ENCODE data around the gene TICRR.
A peak's percentile ranks its signal among the peaks of the same experiment; 100 is the strongest.

Gene TICRR

DNA sequence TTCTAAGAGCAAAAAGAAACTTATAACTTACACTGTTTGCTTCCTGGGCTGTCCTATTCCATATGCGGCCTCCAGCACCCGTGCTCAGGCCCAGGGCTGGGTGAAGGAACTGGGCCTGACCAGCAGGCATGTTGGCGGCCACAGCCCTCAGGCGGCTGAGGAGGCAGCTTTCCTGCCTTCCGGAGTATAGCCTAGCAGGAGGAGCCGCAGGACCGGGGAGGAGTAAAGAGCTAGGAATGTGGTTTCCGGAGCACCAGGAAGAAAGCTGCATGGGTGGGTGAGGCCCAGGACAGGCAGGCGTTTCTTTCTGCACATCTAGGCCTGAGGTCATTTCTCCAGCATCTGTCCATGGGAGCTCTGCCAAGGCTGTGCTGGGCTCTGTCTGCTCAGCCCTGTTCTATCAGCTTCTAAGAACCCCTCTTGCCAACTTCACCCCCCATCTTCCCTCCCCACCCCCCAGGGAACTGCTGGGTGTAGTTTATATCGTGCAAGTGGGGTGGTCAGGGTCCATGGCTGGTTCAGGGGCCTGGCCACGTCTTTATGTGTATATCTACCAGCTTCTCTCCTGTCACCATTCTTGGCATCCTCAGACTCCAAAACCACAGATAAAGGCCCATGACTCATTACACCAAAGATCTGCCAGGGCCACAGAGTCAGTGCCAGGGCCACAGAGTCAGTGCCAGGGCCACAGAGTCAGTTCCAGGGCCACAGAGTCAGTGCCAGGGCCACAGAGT, 87.8 kb downstream of the TICRR start:
- ChIA-PET POLR2A (interaction anchor here (1.2 kb wide), 1 partner anchor 10 kb away, joined by 4 read pairs; no protein-coding TSS in a partner anchor), CTCF (interaction anchor here (1.3 to 2.5 kb wide), 3 partner anchors 9 to 16 kb away, joined by 4 to 17 read pairs (median 7); no protein-coding TSS in a partner anchor)
- TF ChIP-seq FOXM1 (IDR thresholded peaks at IDR 0.05; ENCODE audit: borderline replicate concordance) (no peak), ARNT (IDR thresholded peaks at IDR 0.05) (no peak), FOXA1 (IDR thresholded peaks at IDR 0.05) (no peak), HDGF (IDR thresholded peaks at IDR 0.05; ENCODE audit: borderline replicate concordance) (no peak), BHLHE40 (IDR thresholded peaks at IDR 0.05; ENCODE audit: borderline replicate concordance) (no peak), ZNF384 (IDR thresholded peaks at IDR 0.05) (no peak), NFRKB (IDR thresholded peaks at IDR 0.05) (no peak)
- no peak for DNase-seq (ENCODE audit: extremely low spot score)

DNA sequence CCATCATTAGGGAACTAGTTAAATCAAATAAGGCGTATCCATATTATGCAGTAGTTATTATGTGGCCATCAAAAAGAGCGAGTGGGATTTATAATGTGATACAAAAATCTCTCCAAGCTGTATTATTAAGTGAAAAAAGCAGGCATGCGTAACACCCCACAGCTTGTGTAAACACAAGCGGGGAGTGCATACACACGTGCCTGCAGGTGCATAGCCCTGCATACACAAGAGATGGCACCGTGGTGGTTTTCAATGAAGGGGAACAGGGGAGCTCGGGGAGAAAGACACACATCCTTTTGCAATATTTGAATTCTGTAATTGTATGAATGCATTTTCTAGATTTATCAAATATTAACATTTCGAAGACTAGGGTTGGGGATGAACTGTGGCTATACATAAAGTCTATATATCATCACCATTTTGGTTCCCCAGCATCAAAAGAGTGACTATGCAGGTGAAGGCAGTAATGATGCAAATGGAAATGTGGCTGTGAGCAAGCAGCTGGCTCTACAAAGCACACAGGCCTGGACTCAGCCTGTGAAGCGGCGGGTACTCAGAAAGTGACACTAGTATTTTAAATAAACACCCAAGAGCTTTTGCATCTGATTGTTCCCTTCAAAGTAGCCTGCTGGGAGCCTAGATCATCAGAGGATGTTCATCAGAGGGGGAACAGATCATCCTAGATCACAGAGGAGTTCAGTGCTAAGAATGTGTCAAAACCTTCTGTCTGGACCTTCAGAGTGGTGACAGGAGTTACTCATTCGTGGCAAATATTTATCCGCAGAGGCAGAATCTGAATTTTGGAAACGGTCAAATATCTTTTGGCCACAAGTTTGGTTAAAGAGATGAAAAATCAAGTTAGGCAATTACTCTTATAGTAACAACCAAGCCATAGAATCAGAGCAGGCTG, 89.4 kb downstream of the TICRR start:
- ChIA-PET CTCF (interaction anchor here (1.0 to 2.0 kb wide), 2 partner anchors 9 to 18 kb away, joined by 3 to 7 read pairs; no protein-coding TSS in a partner anchor), POLR2A (interaction anchor here (0.8 to 2.6 kb wide), 6 partner anchors 10 to 96 kb away, joined by 3 to 8 read pairs (median 4); partner anchors contain the start of gene TICRR)
- no peak for TF ChIP-seq HDGF (IDR thresholded peaks at IDR 0.05; ENCODE audit: borderline replicate concordance)
- TF ChIP-seq SP1 (IDR thresholded peaks at IDR 0.05): no peak
- TF ChIP-seq TARDBP (IDR thresholded peaks at IDR 0.05): no peak
- TF ChIP-seq ZNF384 (IDR thresholded peaks at IDR 0.05): no peak
- TF ChIP-seq CTBP1 (IDR thresholded peaks at IDR 0.05; ENCODE audit: borderline replicate concordance): no peak
- TF ChIP-seq FOXM1 (IDR thresholded peaks at IDR 0.05; ENCODE audit: borderline replicate concordance): no peak
- no peak for TF ChIP-seq NFRKB (IDR thresholded peaks at IDR 0.05)
- no peak for TF ChIP-seq LEF1 (IDR thresholded peaks at IDR 0.05; ENCODE audit: borderline replicate concordance)
- DNase-seq (ENCODE audit: extremely low spot score): peak; percentile 10

DNA sequence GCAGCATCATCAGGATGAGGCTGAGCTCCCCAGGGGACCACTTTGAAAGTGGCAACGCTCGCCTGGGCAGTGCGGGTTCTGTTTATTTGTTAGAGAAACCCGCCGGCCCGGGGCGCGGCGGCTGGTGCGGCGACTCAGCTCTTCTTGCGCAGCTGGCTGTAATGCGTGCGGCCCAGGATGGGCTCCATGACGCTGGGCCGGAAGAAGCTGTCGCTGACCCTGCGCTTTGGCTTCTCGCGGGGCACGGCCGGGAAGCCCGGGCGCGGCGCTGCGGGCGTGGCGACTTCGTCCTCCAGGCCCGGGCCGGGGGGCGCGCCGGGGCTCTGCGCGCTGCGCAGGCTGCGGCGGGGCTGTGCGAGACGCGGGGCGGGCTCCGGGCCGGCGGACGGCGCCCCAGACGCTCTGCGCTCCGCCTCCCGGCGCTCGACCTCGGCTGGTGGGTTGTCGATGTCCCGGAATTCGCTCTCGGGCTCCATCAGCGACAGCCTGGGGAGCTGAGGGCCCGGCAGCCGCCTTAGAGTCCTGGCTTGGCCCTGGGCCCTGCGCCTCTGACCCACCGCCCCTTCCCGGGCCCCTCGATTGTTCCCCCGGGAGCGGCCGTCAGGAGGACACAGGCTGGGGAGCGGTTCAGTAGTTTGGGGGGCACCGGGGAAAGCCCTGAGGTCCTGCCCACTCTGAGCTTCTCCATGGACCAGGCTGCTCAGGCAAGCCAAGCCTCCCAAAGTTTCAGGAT, 90.3 kb downstream of the TICRR start:
- ChIA-PET CTCF (interaction anchor here (1.4 to 2.0 kb wide), 2 partner anchors 8 to 18 kb away, joined by 5 to 7 read pairs; no protein-coding TSS in a partner anchor), POLR2A (interaction anchor here (0.6 to 2.6 kb wide), 9 partner anchors 9 to 95 kb away, joined by 3 to 8 read pairs (median 4); partner anchors contain the start of gene TICRR)
- TF ChIP-seq FOXM1 (IDR thresholded peaks at IDR 0.05; ENCODE audit: borderline replicate concordance) (0 out of 2 replicates have a peak, but pooled peaks have one; percentile 52), SP1 (IDR thresholded peaks at IDR 0.05) (no peak), ARNT (IDR thresholded peaks at IDR 0.05) (0 out of 2 replicates have a peak, but pooled peaks have one; percentile 13)
- DNase-seq (ENCODE audit: extremely low spot score): peak; percentile 72

DNA sequence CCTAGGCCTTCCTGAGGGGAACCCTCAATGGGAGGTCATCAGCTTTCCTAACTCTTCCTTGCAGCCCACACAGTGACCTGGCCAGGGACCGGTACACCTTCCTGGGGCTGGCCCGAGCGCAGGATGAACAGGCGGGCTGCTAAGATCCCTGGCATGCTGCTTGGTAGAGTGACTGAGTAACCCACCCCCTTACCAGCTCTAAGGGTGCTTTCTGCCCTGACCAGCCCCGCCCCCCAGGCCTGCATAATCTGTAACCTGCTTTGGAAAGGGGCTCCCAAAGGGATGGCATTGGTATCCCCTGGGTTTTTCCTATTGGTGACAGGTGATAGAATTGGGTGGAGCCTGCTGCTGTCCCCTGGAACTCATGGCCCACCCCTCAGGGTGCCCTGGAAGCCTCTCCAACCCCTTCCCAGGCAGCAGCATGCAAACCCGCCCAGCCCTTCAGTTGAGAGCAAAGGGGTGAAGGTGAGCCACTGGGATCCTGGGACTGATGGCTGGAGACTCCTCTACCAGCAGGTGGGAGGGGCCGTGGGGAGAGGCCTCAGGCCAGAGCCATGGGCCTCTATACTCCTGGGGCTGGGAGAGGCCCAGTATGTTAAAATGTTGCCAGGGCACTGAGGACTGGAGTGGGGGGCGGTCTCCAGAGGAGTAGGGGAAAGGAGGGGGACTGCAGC, 91.1 kb downstream of the TICRR start:
- CTCF ChIA-PET: interaction anchor here (1.4 kb wide), 1 partner anchor 19 kb away, joined by 5 read pairs; no protein-coding TSS in a partner anchor
- POLR2A ChIA-PET: interaction anchor here (0.7 to 2.6 kb wide), 5 partner anchors 8 to 74 kb away, joined by 3 to 8 read pairs (median 4); no protein-coding TSS in a partner anchor
- TF ChIP-seq BHLHE40 (IDR thresholded peaks at IDR 0.05; ENCODE audit: borderline replicate concordance): no peak
- TF ChIP-seq ARNT (IDR thresholded peaks at IDR 0.05): no peak
- TF ChIP-seq FOXM1 (IDR thresholded peaks at IDR 0.05; ENCODE audit: borderline replicate concordance): no peak
- TF ChIP-seq SUZ12 (IDR thresholded peaks at IDR 0.05): no peak
- no peak for TF ChIP-seq SP1 (IDR thresholded peaks at IDR 0.05)
- no peak for TF ChIP-seq ZNF384 (IDR thresholded peaks at IDR 0.05)
- no peak for TF ChIP-seq CTBP1 (IDR thresholded peaks at IDR 0.05; ENCODE audit: borderline replicate concordance)
- no peak for TF ChIP-seq L3MBTL2 (conservative IDR thresholded peaks at IDR 0.05)
- TF ChIP-seq, protein P1, sequence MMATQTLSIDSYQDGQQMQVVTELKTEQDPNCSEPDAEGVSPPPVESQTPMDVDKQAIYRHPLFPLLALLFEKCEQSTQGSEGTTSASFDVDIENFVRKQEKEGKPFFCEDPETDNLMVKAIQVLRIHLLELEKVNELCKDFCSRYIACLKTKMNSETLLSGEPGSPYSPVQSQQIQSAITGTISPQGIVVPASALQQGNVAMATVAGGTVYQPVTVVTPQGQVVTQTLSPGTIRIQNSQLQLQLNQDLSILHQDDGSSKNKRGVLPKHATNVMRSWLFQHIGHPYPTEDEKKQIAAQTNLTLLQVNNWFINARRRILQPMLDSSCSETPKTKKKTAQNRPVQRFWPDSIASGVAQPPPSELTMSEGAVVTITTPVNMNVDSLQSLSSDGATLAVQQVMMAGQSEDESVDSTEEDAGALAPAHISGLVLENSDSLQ (IDR thresholded peaks at IDR 0.05): no peak
- no peak for TF ChIP-seq FOXA1 (IDR thresholded peaks at IDR 0.05)
- no peak for TF ChIP-seq FOXK2 (IDR thresholded peaks at IDR 0.05)
- no peak for TF ChIP-seq HDGF (IDR thresholded peaks at IDR 0.05; ENCODE audit: borderline replicate concordance)
- TF ChIP-seq ELF4 (IDR thresholded peaks at IDR 0.05): no peak
- TF ChIP-seq TARDBP (IDR thresholded peaks at IDR 0.05): no peak
- peak; percentile 13 for DNase-seq (ENCODE audit: extremely low spot score)

DNA sequence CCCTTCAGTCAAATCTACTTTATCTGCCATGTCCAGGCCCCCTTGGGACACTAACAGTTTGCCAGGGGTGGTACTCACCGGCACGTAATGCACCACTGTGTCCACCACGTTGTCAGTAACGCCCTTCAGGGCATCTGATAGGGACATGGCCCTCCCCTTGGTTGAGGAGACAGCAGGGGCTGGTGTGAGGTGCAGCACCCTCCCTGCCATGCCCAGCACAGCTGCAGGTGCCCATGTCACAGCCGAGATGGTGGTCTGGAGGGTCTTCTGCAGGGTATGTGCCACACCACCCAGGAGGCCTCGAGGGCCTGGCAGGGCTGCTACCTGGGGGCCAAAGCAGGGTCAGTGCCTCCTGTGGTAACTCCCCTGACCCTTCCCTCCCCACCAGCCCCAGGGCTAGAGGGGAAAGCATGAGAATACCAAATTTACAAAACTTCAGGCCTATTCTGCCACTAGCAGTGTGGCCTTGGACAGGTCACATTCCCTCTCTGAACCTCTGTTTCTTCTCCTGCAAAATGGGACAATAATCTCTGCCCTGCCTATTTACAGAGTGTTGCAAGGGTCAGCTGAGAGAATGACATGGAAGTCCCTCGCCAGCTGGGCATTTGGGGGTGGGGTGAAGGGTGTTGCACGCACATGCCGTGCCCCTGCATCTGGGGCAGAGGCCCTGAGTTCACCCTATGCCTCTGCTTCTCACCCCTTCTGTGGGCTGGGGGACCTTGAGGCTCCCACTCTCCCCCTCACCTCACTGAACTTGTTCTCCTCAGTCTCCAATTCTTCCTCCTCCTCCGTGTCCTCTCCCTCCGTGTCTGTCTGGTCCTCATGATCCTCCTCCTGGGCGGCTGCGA, 91.8 kb downstream of the TICRR start:
- TF ChIP-seq FOXM1 (IDR thresholded peaks at IDR 0.05; ENCODE audit: borderline replicate concordance) (no peak), NFRKB (IDR thresholded peaks at IDR 0.05) (no peak), CTBP1 (IDR thresholded peaks at IDR 0.05; ENCODE audit: borderline replicate concordance) (no peak), BHLHE40 (IDR thresholded peaks at IDR 0.05; ENCODE audit: borderline replicate concordance) (no peak), ZNF384 (IDR thresholded peaks at IDR 0.05) (no peak), L3MBTL2 (conservative IDR thresholded peaks at IDR 0.05) (no peak), TARDBP (IDR thresholded peaks at IDR 0.05) (no peak), SP1 (IDR thresholded peaks at IDR 0.05) (no peak)
- TF ChIP-seq, protein P1 (IDR thresholded peaks at IDR 0.05): no peak
- POLR2A ChIA-PET: interaction anchor here (1.2 kb wide), 1 partner anchor 12 kb away, joined by 4 read pairs; the partner anchor contains the start of gene KIF7
- CTCF ChIA-PET: interaction anchor here (1.4 kb wide), 1 partner anchor 20 kb away, joined by 5 read pairs; no protein-coding TSS in a partner anchor
- DNase-seq (ENCODE audit: extremely low spot score): peak; percentile 7
